ENCODE results near the gene BNIP1. TPM values are rescaled to one million over a fixed set of nuclear protein-coding genes. Genes with fewer than 3 reads are reported as not detected.

BNIP1 gene
- total RNA-seq, 3 donors from 2014 or later, result 10.9 to 12.4 (median 11.4) TPM

DNA sequence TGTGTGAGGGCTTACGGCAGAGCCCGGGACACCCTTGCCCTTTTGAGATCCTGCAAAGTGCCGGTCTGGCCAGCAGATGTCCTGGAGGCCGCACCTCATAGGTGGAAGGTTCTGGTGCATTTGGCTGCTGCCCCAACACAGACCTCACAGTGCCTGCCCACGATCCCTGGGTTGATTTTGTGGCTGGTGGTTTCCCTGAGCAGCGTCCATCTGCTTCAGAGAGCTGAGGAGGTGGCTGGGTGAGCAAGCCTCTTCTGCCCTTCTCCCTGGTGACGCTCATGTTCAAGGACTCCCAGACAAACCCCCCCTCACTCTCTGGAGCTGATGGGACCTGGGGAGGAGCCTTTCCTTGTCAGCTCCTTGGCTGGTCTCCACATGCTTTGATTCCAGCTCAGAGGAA is 18.9 kb downstream of the BNIP1 start:
- DNase-seq (no peak), ATAC-seq (no peak)
- H3K4me1 ChIP-seq (ENCODE audit: low read depth), result no peaks in the 10 kb centered on the region
- no peaks in the 10 kb centered on the region for H3K9me3 ChIP-seq
- intact Hi-C loops (cut with DNase I, micrococcal nuclease), result loop anchor here in 1 of 2 donors (5.0 kb wide), 1 partner anchor 54 kb away; no protein-coding TSS in a partner anchor
- no peak overlapping the region for H3K4me3 ChIP-seq
- no peaks in the 10 kb centered on the region for H3K36me3 ChIP-seq (ENCODE audit: low read depth)
- TF ChIP-seq, protein P1, sequence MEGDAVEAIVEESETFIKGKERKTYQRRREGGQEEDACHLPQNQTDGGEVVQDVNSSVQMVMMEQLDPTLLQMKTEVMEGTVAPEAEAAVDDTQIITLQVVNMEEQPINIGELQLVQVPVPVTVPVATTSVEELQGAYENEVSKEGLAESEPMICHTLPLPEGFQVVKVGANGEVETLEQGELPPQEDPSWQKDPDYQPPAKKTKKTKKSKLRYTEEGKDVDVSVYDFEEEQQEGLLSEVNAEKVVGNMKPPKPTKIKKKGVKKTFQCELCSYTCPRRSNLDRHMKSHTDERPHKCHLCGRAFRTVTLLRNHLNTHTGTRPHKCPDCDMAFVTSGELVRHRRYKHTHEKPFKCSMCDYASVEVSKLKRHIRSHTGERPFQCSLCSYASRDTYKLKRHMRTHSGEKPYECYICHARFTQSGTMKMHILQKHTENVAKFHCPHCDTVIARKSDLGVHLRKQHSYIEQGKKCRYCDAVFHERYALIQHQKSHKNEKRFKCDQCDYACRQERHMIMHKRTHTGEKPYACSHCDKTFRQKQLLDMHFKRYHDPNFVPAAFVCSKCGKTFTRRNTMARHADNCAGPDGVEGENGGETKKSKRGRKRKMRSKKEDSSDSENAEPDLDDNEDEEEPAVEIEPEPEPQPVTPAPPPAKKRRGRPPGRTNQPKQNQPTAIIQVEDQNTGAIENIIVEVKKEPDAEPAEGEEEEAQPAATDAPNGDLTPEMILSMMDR (IDR thresholded peaks at IDR 0.05), result no peak

DNA sequence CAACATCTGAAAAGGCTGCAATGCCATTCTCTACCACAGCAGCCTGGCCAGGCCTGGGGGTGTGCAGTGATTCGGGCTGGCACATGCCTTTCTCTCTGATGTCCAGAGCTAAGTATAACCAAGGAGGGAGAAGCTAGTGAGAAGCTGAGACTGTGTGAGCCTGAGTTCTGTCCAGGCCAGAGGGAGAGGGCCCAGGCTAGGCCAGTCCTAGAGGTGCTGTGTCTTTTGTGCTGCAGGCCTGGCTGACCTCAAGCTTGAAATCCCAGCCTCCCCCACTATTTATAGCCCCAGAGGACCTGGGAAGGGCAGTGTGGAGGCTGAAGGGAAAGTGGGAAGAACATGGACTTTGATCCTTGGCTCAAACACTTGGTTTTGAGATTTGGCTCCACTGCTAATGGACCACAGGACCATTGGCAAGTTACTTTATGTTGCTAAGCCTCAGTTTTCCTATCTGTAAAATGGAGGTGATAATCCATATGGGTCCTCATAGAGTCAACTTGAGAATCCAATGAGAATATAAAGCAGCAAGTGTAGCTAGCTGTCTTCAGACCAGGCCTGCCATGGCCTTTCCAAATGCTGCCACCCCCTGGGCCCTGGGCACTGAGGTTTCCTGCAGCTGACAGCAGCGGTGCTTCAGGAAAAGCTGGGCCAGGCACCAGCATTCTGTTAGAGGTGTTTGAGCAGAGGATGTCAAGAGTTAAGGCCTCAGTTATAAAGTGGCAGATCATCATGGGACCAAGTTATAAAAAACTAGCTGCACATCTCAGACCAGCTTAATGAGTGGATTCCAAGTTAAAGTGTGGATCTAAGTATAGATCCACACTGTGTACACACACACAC is 21.1 kb downstream of the BNIP1 start:
- Histone ChIP-seq H3K9me3 (no peaks in the 10 kb centered on the region), H3K36me3 (ENCODE audit: low read depth) (no peaks in the 10 kb centered on the region), H3K4me1 (ENCODE audit: low read depth) (no peaks in the 10 kb centered on the region), H3K4me3 (no peak overlapping the region)
- peak; percentile 38 for ATAC-seq
- no peak for DNase-seq
- intact Hi-C loops (cut with DNase I, micrococcal nuclease), result no loop called here
- TF ChIP-seq, protein P1 (IDR thresholded peaks at IDR 0.05), result no peak

DNA sequence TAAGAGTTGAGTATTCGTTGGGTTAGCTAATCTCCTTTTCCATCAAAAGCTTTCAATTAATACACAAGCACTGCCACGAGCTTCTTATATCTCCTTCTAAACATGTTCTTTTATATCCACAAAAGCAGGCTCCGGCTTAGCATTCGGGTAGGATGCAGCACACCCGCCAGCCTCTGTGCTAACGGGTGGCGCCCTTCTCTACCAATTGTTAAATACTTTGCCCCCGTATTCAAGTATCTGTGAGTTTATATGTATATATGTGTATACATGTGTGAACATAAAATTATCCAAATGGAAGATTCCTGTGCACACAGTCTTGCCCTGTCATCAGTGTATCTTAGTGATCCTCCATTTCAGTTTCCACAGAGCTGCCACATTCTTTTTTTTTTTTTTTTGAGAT is 27.8 kb downstream of the BNIP1 start:
- intact Hi-C loops (cut with DNase I, micrococcal nuclease), result no loop called here
- Histone ChIP-seq H3K36me3 (ENCODE audit: low read depth) (no peaks in the 10 kb centered on the region), H3K9me3 (no peaks in the 10 kb centered on the region), H3K4me3 (no peak overlapping the region), H3K4me1 (ENCODE audit: low read depth) (no peaks in the 10 kb centered on the region)
- no peak for ATAC-seq
- TF ChIP-seq, protein P1 (IDR thresholded peaks at IDR 0.05), result no peak
- DNase-seq, result no peak

DNA sequence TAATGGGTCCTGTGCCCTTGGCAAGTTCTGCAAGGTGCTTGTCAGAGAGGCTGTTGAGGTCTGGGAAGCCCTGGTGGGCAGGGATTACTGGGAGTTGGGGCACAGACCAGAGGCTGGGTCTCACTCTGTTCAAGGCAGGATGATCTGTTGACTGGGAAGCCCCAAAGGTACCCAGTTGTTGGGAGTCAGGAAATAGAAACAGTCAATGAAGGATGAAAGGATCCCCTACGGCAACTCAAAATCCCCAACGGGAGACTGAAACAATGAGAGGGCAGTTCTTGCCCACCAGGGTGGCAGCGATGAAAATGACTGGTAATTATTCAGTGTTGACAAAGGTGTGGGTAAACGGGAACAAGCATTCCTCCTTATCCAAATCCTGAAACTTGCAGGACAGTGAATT is 31.2 kb downstream of the BNIP1 start:
- no peak overlapping the region for H3K4me3 ChIP-seq
- DNase-seq (no peak), ATAC-seq (no peak)
- TF ChIP-seq, protein P1 (IDR thresholded peaks at IDR 0.05), result no peak
- H3K9me3 ChIP-seq, result no peaks in the 10 kb centered on the region
- H3K36me3 ChIP-seq (ENCODE audit: low read depth), result no peaks in the 10 kb centered on the region
- no peaks in the 10 kb centered on the region for H3K4me1 ChIP-seq (ENCODE audit: low read depth)
- intact Hi-C loops (cut with DNase I, micrococcal nuclease), result no loop called here

DNA sequence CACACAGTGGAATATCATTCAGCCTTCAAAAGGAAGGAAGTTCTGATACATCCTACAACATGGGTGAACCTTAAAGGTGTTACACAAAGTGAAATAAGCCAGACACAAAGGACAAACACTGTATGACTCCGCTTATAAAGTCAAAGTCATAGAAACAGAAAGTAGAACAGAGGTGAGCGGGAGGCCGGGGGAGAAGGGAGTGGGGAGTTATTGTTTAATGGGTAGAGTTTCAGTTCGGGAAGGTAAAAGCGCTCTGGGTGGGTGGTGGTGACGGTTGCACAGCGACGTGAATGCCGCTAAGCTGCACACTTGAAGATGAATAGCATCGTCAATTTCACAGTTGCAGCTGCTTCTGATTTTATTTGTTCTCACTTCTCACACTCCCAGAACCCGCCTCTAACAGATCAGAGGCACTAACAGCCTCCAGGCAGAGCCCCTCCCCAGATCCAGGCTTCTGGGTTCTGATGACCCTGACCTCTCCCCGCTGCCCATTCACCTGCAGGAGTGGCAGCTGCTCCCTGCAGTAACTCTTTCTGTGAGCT is 34.1 kb downstream of the BNIP1 start:
- Histone ChIP-seq H3K9me3 (no peaks in the 10 kb centered on the region), H3K36me3 (ENCODE audit: low read depth) (no peaks in the 10 kb centered on the region), H3K4me1 (ENCODE audit: low read depth) (no peaks in the 10 kb centered on the region), H3K4me3 (no peak overlapping the region)
- TF ChIP-seq, protein P1 (IDR thresholded peaks at IDR 0.05), result no peak
- intact Hi-C loops (cut with DNase I, micrococcal nuclease), result no loop called here
- peak; percentile 67 for ATAC-seq
- peak in 1 of 3 donors; percentile 4 for DNase-seq

All from mucosa of descending colon (tissue), 3 donors.